ENCODE measurements around the gene COMTD1.
A peak's percentile ranks its signal among the peaks of the same experiment; 100 is the strongest.

The COMTD1 gene

GRCh38 chr10:75230600-75231038 lies 5.1 kb downstream of the COMTD1 start:
- Histone ChIP-seq H3K36me3 (ENCODE audit: insufficient read depth, low read length) (peaks cover 77% of the 10 kb centered on the region), H2AFZ (ENCODE audit: low read length) (no peak overlapping the region), H3K27ac (ENCODE audit: low read depth, low read length, poor library complexity, severe bottlenecking) (no peak overlapping the region), H3K9me2 (ENCODE audit: low read depth, low read length) (no peaks in the 10 kb centered on the region), H3K4me3 (ENCODE audit: low read depth, low read length, poor library complexity, severe bottlenecking) (no peak overlapping the region), H3K4me2 (ENCODE audit: low read length) (no peak overlapping the region), H3F3A (ENCODE audit: insufficient read depth, low read length) (0 out of 2 replicates have a peak, but pooled peaks cover 10% of the 10 kb centered on the region), H3K27me3 (ENCODE audit: insufficient read depth, low read length) (no peaks in the 10 kb centered on the region), H3K9me3 (ENCODE audit: low read length) (no peaks in the 10 kb centered on the region), H3K9ac (ENCODE audit: low read length) (no peak overlapping the region), H4K20me1 (ENCODE audit: insufficient read depth, low read length) (no peaks in the 10 kb centered on the region), H3K4me1 (ENCODE audit: insufficient read depth, low read length, severe bottlenecking) (peaks cover 27% of the 10 kb centered on the region), H3K79me2 (ENCODE audit: insufficient read depth, low read length) (peaks cover 10% of the 10 kb centered on the region; the same call in 1 of the 2 replicates)
- TF ChIP-seq CTCF (IDR thresholded peaks at IDR 0.05; ENCODE audit: low read length), result peak; percentile 96
- TF ChIP-seq EZH2 (IDR thresholded peaks at IDR 0.05; ENCODE audit: borderline replicate concordance, low read length), result no peak

DNA sequence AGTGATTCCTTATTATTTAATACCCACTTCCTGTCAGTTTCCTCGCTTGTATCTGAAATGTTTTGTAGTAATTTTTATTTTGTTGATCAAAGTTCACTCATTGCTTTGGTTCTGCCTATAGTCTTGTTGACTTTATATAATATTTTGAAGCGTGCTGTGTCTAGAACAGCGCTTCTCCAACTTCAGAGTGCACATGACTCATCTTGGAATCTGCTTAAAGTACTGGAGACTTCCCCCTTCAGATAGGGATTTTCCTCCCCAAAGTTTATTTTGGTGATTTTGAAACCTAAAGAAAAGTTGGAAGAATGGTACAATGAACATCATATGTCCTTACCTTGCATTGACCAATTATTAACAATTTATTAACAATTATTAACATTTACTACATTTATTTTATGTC lies 5.8 kb downstream of the COMTD1 start:
- TF ChIP-seq CTCF (IDR thresholded peaks at IDR 0.05; ENCODE audit: low read length) (no peak), EZH2 (IDR thresholded peaks at IDR 0.05; ENCODE audit: borderline replicate concordance, low read length) (no peak)
- no peaks in the 10 kb centered on the region for H4K20me1 ChIP-seq (ENCODE audit: insufficient read depth, low read length)
- no peak overlapping the region for H3K9ac ChIP-seq (ENCODE audit: low read length)
- no peak overlapping the region for H3K4me3 ChIP-seq (ENCODE audit: low read depth, low read length, poor library complexity, severe bottlenecking)
- no peak overlapping the region for H3K4me2 ChIP-seq (ENCODE audit: low read length)
- peaks cover 14% of the 10 kb centered on the region for H3K79me2 ChIP-seq (ENCODE audit: insufficient read depth, low read length)
- peaks cover 34% of the 10 kb centered on the region for H3K4me1 ChIP-seq (ENCODE audit: insufficient read depth, low read length, severe bottlenecking)
- H3K9me3 ChIP-seq (ENCODE audit: low read length), result no peaks in the 10 kb centered on the region
- H3K27me3 ChIP-seq (ENCODE audit: insufficient read depth, low read length), result no peaks in the 10 kb centered on the region
- H3F3A ChIP-seq (ENCODE audit: insufficient read depth, low read length), result 0 out of 2 replicates have a peak, but pooled peaks cover 10% of the 10 kb centered on the region
- no peak overlapping the region for H2AFZ ChIP-seq (ENCODE audit: low read length)
- no peaks in the 10 kb centered on the region for H3K9me2 ChIP-seq (ENCODE audit: low read depth, low read length)
- peaks cover 84% of the 10 kb centered on the region for H3K36me3 ChIP-seq (ENCODE audit: insufficient read depth, low read length)
- no peak overlapping the region for H3K27ac ChIP-seq (ENCODE audit: low read depth, low read length, poor library complexity, severe bottlenecking)

DNA sequence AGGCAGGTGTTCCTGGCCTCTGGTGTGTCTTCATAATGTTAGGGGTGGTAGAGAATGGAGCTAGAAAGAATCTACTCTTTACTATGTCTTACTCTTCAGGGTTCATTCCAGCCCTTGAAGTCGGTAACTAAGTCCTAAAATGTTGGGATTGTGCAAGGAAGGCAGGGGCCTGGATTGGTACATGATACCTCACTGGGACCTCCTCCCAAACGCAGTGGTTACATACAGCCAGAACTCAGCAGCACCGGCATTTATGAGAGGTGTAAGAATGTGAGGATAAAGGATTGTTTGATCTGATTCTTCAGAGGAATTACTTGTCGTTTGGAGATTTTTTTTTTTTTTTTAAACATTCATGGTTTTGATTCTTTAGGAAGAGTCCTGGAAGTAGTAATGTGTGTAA lies 6.9 kb downstream of the COMTD1 start:
- Histone ChIP-seq H3K27me3 (ENCODE audit: insufficient read depth, low read length) (no peaks in the 10 kb centered on the region), H3K4me1 (ENCODE audit: insufficient read depth, low read length, severe bottlenecking) (peaks cover 36% of the 10 kb centered on the region), H3F3A (ENCODE audit: insufficient read depth, low read length) (0 out of 2 replicates have a peak, but pooled peaks cover 10% of the 10 kb centered on the region), H3K27ac (ENCODE audit: low read depth, low read length, poor library complexity, severe bottlenecking) (no peak overlapping the region), H3K9ac (ENCODE audit: low read length) (no peak overlapping the region), H3K4me3 (ENCODE audit: low read depth, low read length, poor library complexity, severe bottlenecking) (no peak overlapping the region), H4K20me1 (ENCODE audit: insufficient read depth, low read length) (no peaks in the 10 kb centered on the region), H3K4me2 (ENCODE audit: low read length) (no peak overlapping the region), H3K79me2 (ENCODE audit: insufficient read depth, low read length) (peaks cover 26% of the 10 kb centered on the region), H2AFZ (ENCODE audit: low read length) (no peak overlapping the region), H3K36me3 (ENCODE audit: insufficient read depth, low read length) (peaks cover 95% of the 10 kb centered on the region), H3K9me3 (ENCODE audit: low read length) (no peaks in the 10 kb centered on the region), H3K9me2 (ENCODE audit: low read depth, low read length) (no peaks in the 10 kb centered on the region)
- TF ChIP-seq CTCF (IDR thresholded peaks at IDR 0.05; ENCODE audit: low read length) (no peak), EZH2 (IDR thresholded peaks at IDR 0.05; ENCODE audit: borderline replicate concordance, low read length) (no peak)
